ENCODE measurements around the gene EPS8L2.

- TF ChIP-seq ZNF414 (CRISPR knock-in tag; IDR thresholded peaks at IDR 0.05) (no peak), SP1 (IDR thresholded peaks at IDR 0.05) (no peak), SP1 (CRISPR knock-in tag; IDR thresholded peaks at IDR 0.05) (no peak), NFYB (CRISPR knock-in tag; IDR thresholded peaks at IDR 0.05) (no peak), HHEX (CRISPR knock-in tag; IDR thresholded peaks at IDR 0.05) (no peak), KLF6 (CRISPR knock-in tag; IDR thresholded peaks at IDR 0.05) (no peak), ZNF589 (CRISPR knock-in tag; conservative IDR thresholded peaks at IDR 0.05) (no peak)
Observed at GRCh38 chr11:774873-775592, 69.0 kb downstream of the EPS8L2 start.

Measured in HepG2 (cell line).